MV-4-11 (cell line): Measurements from ENCODE around the gene EYS.
"Not testable (repeated sequence)": the region's sequence is repeated elsewhere in the genome, so short reads cannot be mapped to it uniquely, and the experiment has no call there.

Experiments
- DNase-seq: peaks from one replicate; lab custom pipeline; 2025; lab: John Stamatoyannopoulos, UW

EYS gene

DNA sequence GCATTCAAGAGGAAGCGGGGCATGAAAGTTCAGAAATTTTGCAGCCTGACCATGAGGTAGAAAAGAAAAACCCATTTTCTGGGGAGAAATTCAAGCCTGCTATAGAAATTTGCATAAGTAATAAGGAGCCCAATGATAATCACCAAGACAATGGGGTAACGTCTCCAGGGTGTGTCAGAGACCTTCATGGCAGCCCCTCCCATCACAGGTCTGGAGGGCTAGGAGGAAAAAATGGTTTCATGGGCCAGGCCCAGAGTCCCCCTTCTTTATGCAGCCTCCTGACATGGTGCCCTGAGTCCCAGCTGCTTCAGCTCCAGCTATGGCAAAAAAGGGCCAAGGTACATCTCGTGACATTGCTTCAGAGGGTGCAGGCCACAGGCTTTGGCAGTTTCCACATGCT, 618.5 kb downstream of the EYS start:
- DNase-seq, result no peak

DNA sequence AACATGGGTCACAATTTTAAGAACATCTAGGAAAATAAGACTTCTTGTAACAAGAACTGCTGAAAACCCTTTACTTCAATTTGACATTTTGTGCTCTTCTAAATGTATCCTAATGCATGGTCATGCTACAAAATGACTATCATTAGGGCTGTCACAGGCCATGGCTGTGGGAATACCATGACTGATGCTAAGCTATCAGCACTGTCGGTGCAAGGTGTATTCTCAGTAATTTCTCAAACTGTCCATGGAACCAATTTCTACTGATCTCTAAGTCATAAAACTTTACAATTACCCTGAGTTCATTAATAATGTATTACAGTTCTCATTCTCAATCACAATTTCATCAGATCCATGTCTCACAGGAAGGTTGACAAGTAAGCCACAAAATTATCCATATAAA, 625.3 kb downstream of the EYS start:
- no peak for DNase-seq

DNA sequence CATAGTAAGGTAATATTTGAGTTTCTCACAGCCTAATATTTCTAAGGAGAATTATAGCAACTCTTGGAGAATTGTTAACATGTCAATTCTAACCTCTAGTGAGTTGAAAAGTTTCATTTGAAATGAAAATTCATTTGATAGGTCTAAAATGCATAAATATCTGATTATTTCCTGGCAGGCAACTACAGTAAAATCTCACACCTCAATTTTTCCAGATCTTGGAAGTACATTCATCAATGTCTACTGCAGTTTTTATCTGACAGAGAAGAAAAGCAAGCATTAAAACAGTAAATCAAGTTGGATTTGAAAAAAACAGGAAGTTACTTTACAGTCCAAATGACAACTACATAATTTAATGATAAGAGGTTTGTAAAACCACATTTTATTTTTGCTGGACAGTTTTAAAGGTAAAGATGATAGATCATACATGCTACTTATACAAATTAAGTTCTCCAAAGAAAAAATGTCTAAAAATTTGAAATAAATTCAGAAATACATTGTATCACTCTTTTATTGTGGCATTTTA, 631.3 kb downstream of the EYS start:
- peak; percentile 12 for DNase-seq

DNA sequence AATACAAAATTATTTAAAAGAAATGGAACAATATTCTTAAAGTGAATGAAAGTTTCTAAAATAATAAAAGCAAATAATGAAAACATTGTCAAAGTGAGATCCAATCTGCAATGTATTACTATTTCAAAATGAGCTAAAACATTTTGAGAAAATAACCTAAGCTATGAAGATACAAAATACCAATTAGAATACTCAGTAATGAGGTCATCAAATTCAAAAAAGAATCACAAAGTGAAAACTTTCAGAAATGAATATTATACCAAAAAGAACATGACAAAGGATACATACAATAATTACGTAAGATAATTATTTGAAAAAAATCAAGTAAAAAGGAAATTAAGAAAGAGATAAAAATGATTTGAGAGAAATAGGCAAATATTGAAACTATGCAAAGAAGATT, 634.5 kb downstream of the EYS start:
- DNase-seq, result no peak

DNA sequence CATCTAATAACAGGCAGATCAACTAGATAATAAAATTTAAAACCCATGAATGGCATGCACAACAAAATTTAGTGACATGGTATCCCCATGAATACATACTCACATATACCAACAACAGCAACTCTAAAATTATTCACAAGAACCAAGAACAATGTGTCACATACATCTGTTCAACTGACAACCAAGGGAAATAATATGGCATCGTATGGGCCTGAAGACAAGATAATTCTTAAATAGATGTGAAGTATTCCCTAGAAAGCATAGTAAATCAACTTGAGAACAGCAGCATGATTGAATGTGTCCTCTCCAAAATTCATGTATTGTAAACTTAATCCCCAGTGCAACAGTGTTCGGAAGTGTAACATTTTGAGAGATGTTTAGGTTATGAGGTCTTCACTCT, 635.5 kb downstream of the EYS start:
- no peak for DNase-seq

DNA sequence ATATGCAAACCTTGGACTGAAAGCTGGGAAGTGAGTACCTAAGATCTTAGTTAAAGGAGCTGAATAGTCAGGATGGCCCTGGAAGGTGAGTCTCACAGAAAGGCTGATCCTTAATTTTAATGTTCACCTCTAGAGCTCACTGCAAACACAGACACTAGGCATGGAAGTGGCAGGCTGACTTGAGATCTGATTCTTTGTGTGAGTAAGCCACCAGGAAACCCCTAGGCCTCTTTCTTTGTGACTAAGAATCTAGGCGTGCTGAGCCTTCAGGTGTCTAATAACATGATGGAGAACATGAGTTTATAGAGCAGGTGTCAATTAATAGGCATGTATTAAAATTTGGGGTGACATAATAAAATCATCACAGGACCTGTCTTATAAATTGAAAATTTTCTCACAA, 642.2 kb downstream of the EYS start:
- DNase-seq, result no peak

DNA sequence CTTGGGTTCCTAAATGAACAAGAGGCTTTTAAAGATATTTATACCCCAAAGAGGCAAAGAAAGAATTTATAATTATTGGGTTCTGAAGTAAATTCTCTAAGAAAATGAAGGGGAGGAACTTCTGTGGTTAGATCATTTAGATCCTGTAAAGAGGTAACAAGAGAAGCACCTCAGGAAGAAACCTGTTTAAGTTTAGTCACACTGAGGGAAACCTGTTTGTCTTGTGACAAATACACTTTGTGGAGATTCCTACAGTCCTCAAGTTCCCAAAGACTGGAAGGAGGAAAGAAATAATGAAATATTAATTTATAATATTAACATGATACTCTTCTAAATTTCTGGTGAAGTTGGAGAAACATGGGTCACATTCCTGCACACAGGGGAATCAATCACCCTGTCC, 647.5 kb downstream of the EYS start:
- no peak for DNase-seq

DNA sequence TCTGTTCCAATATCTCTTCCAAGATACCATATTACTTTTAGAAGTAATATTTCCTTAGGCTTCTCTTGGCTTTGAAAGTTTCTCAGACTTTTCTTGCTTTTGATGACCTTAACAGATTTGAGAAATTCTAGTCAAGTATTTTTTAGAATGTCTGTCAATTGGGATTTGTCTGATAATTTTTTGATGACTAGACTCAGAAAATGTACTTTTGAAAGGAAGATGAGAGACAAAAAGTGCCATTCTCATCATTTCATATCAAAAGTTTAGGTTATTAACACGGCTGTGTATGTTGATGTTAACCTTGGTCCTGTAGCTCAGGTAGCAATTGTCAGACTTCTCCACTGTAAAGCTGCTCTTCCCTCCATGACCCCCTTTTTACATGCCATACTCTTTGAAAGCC, 651.5 kb downstream of the EYS start:
- DNase-seq, result no peak

DNA sequence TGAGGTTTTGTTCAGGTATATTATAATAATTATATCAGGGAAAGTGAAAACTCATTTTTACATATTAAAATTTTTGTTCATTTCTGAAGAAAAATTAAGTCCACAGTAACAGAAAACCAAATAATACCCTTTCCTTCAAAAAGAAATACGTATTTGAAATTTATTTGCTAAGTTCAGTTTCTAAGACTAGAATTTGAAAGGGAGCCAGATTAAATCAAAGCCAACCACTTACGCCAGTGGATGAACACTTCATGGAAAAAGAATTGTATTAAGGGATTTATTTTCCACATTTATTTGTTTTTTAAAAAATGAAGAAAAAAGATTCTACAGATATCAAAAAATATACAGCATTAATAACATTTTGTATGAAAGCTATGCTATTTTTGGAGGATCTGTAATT, 654.4 kb downstream of the EYS start:
- no peak for DNase-seq

DNA sequence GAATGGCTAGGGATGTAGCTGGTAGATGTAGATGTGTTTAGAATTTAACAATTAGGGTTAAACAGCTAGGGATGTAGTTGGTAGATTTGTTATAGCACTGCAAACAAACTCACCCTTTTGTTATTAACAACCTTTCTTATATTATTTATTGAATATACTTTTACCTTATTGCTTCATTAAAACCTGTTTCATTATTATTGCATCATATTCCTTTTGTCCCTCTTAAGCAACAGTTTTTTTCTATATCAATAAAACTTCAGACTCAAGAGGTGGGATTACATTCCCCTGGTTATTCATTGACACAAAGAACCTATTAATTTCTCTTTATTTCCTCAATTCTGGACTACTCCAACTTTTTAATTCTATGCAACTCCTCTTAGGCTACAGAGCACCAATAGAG, 661.2 kb downstream of the EYS start:
- no peak for DNase-seq

DNA sequence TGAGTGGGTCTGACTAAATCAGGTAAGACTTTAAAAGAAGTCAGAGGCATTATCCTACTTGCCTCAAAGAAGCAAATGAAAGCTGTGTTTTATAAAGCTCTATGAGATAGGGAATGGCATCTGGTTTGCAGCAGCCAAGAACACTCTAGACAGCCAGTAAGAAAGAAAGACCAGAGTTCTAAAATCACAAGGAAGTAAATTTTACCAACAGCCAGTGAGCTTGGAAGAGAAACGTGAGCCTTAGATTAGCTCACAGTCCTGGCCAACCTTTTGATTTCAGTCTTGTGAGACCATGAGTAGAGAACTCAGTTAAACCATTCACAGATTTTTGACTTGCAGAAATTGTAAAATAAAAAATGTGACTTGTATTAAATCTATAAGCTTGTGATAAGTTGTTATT, 693.0 kb downstream of the EYS start:
- no peak for DNase-seq

DNA sequence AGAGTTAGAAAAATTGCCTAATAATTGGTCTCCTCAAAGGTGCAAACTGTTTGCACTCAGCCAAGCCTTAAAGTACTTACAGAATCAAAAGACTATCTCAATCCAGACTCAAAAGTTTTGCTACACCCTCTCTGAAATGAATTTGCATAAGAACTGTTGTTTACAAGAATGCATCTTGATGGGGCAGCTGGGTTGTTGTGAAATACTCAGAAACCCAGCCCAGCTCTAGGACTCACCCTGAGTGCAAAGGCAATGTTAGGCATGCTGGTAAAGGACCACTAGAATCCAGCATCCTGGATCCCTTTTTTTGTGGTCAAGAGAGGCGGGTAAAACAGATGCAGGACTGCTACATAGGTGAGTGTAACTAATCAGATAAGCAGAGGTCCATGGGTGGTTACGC, 700.2 kb downstream of the EYS start:
- no peak for DNase-seq

DNA sequence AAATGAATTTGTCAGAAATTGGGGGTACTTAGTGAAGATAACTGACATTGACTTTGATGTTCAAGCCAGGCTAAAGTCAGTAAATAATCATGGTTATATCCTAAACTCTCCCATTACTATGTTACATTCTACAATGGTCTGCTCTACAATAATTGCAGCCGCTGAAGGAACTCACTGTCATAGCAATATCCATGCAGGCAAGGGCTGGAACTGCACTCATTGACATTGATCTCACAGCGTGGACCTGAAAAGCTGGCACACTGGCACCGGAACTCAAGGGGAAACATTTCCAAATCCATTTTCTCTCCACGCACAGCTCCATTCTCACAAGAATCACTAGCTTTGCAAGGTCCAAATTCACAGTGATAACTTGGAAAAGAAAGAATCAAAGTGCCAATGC, 702.7 kb downstream of the EYS start:
- DNase-seq, result no peak

DNA sequence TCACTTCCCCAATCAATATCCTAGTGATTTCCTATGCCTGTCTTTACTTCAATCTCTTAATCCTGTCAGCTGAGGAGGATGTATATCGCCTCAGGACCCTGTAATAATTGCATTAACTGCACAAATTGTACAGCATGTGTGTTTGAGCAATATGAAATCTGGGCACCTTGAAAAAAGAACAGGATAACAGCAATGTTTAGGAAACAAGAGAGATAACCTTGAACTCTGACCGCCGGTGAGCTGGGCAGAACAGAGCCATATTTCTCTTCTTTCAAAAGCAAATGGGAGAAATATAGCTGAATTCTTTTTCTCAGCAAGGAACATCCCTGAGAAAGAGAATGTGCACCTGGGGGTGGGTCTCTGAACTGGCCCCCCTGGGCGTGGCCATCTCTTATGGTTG, 704.1 kb downstream of the EYS start:
- not testable (repeated sequence) for DNase-seq

DNA sequence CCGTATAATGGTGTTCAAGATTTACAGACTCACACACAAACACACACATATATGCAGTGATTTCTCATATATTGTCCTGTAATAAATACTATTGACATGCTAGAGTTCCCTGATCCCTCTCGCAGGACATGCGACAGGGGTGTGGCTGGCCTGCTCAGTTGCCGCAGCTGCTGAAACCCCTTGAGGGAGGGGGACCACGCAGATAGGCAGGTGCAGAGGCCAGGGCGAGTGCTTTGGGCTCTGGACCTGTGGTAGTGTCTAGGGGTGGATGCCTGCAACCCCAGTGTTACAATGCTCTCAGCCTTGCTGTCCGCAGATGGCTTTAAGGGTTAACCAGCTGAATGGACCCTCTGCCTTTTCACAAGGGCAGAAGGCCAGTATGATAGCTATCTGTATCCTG, 706.2 kb downstream of the EYS start:
- no peak for DNase-seq

DNA sequence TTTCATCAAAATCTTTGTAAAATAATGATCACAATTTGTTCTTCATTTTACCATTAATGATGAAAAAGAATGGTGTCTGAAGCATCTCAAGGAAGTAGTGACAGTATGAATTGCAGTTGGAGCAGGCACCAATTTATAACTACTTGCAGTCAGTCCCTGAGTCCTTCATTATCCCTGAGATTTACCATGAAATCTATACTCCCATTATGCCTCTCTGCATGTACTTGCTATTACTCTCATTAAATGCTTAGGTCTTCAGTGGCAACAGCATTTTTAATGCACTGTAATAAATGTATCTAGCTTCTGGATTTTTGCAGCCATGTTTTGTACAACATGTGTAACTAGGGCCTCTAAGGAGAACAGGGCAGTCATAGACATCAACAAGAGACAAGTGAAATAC, 708.8 kb downstream of the EYS start:
- no peak for DNase-seq

DNA sequence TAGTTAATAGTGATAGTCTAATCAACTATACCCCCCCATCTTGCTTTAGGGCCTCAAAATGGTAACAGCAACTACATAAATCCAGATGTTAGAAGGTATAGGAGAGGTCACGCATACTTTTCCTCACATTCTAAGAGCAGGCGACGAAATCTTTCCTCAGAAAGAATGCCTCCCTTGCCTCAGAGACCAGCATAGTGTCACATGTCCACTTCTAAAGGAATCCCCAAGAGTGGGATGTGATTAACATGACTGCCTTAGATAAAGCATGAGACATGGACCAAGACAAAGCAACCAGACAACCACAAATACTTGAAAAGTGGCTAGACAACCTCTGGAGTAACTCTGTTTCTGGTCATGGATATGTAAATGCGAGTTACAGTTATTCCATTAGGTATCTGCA, 710.7 kb downstream of the EYS start:
- DNase-seq, result no peak

DNA sequence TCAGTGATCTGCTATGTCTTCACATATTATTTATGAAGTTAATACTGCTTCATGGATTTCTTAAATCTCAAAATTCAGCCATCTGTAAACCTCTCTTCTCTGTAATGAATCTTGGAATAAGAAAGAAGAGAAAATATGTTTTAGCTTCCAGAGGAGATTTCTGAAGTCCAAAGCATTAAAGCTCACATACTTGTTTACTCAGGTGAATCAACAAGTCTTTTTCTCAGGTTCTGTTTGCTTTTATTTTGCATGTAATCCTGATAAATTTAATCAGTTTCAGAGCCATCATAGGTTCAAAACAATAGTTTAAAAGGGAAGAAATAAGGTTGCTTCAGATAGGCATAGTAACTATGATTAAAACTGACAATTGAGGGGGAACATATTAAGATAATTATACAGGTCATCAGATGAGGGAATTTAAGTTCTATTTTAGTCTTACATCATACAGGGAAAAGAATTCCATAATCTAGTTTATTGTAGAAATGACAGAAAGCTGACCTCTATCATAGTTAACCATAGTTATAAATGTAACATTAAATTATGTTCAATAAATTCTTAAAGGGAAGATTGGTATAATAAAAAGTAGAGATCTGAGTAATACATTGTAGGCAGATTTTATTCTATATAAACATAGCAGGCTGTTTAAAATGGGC, 716.2 kb downstream of the EYS start:
- DNase-seq, result no peak

DNA sequence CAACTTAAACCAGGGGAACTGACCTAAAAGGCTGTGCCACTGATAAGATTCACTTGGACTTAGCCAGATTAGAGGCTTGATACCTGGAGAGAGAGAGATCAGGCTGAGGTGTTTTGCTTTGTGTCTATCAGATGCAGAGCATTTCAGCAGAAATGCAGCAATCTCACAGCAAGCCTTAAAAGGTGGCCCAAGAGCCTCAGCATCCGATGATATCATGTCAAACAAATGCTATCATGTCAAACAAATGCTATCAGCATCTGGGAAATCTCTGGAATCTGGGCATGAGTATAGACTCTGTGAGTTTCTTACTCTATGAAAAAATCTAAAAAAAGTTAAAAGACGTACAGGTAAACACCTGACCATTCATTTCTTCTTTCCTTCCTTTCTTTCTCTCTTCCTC, 718.9 kb downstream of the EYS start:
- DNase-seq, result no peak

DNA sequence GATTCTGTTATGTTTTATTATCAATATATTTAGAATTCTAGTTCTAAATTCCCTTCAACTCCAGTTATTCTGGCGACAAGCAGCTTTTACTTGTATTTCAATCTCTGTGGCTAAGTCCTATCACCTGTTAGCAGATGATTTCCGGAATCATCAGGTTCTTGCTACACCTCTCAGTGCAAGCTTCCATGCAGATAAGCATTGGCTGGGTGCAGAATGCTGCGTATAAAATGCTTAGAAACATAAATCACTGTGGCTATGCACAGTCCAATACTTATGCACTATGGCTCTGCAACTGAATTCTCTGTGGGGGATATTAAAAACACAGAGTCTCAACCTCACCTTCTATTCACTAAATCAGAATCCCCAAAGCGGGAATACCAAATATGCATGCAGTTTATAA, 720.0 kb downstream of the EYS start:
- DNase-seq, result no peak

DNA sequence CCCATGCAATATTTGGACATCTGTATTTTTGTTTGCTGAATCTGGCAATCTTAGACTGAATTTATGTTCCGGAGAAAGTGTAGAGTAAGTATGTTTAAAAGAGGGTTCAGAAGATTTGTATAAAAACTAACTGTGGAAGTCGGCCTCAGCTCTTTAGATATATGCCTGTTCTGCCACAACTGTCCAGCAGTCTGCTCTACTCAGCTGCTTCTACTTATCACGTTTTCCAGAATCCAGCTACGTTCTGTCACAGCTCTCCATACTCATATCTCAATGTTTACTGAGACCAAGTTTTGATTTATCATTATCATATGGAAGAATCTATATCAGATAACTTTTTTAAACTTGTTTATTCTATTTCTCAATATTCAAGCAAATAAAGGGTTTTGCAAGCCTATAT, 721.3 kb downstream of the EYS start:
- DNase-seq, result no peak

DNA sequence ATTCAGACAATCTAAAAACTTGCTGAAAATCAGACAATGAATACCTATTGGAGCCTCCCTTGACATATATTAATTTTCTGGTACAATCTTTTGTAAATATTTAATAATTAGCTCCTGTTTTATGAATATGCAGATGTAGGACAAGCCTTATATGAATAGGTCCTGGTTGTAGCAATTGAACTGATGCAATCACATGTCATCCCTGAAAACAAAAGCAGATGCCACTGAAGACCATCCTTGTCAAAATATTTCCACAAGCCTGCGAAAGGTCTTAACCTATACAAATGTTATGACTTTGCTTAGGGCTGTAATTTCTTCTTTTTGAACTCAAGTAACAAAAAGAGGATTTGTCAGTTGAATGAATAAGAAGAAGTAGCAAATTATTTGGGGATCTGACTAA, 722.1 kb downstream of the EYS start:
- DNase-seq, result no peak

DNA sequence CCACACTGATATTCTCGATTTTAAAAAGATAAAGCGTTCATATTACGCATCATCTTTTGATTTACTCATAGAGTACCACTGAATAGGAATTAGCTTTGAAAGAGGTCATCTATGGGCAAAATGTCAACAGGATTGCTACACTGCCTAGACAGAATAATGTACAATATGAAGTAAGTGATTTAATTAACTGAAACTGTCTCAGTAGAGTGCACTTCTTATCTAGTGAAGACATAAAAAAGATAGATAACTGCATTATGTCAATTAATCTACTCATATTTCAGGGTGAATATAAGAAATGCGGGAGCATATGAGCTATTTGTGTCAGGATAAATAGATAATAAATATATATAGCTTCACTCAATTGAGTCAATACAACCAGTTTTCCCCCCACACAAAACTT, 723.9 kb downstream of the EYS start:
- no peak for DNase-seq

DNA sequence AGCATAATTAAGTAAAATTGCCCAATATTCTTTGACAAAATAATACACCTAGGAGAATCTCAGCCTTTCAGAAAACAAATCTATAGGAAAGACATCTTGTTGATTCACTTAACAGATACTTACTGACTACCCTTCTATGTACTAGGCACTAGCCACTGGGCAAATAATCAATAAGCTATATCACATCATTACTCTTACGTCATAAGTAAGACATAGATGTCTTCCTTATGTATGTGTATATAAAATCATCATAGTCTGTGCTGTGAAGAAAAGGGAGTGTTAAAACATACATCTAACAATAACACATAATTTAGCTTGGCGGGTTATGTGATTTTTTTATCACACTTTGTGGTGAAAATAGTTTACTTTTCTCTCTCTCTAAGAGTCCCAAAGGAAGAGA, 733.9 kb downstream of the EYS start:
- no peak for DNase-seq

DNA sequence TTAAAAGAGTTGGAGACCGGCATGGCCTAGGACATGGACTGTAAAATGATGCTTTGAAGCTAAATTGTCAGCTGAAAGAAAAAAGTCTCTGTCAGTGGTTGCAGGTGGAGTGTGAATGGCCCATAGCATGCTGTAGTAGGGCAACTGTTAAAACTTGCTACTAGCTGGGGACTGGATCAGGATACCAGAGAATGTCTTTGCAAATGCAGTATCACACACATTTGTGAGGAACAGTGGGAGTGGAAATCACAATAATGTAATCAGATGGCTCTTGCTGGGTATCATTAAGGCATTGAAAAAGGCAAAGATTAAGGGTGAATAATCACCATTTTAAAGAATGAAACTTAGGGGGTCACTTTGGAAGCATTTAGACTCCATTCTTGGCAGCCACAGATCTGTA, 737.9 kb downstream of the EYS start:
- DNase-seq, result no peak
